ENCODE data around the gene XRN2. TPM values are rescaled to one million over a fixed set of nuclear protein-coding genes. Genes with fewer than 3 reads are reported as not detected.
"Not testable (repeated sequence)": the region's sequence is repeated elsewhere in the genome, so short reads cannot be mapped to it uniquely, and the experiment has no call there.

The XRN2 gene
- total RNA-seq, 1 donor from 2014 or later, result 156 TPM

DNA sequence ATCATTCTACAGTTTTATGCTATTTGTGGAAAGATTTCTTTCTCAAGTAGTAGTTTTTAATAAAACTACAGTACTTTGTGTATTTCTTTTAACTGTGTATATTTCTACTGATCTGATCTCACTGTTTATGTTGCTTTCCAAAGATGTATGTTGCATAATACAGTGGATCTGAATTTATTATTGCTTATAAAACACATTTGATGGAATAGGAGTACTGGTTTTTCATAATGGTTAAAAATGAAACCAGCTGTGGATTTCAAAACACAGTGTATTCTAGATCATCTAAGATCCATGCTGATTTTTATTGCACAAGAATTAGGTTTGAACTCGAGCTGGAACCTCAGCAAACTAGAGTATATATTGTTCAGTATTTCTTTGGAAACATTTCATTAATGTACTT lies 86.2 kb downstream of the XRN2 start:
- no peak for DNase-seq (ENCODE audit: low read depth)

DNA sequence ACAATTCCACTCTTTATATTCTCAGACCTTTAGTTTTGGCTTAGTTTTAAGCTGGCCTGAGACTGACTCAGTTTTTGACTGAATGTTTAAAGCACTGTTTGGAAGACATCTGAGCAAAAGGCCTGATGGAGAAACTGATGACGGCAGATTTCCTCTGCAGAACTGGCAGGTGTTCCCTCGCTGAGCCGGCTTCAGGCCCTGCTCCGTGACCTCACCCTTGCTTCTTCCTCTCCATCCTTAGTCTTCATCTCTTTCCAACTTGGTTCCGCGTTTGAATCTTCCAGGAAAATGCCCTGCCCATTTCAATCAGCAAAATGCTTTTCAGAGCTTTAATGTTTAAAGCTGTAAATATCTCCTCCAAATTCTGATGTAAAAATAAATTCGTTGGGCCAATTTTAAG lies 87.6 kb downstream of the XRN2 start:
- DNase-seq (ENCODE audit: low read depth), result no peak

DNA sequence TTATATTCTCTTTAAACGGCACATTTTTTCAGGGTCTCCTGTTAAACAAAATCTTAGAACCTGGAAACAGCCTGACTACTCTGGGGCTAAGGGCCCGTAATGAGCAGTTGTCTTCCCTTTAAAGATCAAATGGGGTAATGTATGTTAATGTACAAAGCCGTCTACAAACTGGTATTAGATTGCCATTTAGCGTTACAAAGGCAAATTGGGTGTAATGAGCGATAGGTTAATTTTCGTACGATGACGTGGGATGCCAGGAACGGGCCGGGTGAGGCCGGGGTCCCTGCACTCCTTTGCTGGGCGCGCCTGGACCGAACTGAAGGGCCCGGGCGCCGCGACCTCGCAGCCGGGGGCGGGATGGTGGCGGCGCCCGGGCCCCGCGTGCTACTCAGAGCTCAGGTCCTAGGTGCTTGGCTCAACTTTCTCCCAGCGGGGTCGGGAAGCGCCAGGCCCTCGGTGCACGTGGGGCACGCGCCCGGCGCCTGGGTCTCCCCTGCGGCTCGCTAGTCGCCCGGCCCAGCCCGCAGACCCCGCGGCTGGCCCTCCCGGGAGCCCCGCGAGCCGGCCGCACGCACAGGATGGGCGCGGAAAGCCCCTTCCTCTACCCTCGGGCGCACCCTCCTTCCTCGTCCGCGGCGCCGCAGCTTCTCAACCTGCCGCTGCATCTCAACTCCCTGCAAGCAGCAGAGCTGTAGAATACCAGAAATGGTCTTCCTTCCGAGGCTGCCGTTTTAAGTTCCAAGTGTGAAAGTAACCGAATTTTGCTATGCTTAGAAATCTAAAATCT lies 88.2 kb downstream of the XRN2 start:
- DNase-seq (ENCODE audit: low read depth), result no peak

DNA sequence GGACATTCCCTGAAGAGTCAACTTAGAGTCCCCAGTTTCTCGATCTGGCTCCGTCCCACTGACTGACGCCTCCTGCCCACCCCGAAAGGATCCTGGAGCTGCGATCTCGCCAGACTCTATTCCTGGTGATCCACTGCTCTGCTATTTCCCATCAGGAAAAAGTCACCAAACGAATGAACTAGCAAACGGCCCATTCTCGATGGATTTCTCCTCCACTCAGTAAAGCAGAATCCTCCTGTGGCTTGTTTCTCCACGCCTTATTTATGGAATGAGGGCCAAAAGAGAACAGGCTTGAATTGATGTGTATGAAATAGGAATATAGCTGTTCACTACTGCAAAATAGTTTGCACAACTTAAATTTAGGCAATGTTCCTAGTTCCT lies 88.8 kb downstream of the XRN2 start:
- no peak for DNase-seq (ENCODE audit: low read depth)

DNA sequence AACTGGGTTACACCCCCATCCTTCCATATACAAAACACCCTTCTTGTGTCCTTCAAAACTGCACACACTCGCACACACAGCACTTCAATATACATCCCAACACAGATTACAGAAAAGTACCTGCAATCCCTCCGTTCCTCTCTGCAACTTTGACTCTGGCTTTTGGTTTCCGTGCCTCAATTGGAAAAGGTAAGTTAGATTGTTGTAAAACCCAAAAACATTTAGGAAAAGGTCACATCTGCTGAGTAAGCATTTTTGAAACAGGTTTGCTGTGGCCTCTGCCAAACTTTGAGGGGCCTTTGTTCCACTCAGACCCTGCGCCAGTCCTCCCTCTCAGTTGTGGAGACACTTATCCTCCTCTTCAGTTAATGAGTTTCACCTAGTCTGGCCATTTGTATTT lies 90.0 kb downstream of the XRN2 start:
- DNase-seq (ENCODE audit: low read depth), result no peak

DNA sequence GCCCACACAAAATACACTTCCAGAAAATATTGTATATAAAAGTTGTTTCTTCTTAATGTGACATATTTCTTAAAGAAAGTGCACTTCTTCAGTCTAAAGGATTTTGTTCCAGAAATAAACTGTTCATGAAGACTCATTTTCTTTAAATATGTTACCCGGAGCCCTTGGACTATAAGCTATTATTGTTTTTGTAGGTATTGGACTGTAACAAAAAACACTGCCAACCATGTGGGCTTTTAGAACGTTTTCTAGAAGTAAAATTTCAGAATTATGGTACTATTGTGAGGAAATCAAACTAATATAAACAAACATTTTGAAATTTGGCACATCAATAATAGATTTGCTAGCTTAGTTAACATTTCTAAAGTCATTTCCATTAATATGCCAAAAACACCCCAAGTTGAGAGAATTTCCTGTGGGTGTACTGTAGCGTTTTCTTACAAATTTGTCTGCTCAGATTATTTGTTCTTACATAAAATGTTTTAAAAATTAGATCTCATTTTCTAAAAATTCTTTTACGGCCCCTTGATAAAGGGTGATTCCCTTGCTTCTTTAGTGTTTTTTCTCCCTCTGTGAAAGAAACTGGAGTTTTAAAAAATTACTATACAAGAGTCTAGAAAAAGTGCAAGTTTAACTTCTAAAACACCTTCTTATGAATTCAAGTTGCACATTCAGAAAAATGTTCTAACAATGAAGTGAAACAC lies 90.8 kb downstream of the XRN2 start:
- DNase-seq (ENCODE audit: low read depth), result no peak

DNA sequence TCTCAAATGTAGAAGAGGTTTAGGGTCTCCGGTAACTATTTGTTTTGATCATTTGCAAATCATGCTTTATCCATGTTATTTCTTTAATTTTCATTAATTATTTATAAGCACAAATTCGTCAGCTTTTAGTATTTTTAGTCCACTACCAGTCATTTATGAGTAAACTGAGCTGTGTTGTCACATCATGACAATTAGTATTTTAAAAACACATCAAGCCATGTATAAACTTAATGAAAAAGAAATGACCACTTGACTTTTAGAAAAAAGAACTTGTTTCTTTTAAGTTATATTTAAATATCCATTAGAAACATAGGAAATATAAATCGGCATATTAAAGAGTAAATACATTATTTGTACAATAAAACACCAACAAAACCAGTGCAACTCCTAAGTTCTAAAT lies 91.4 kb downstream of the XRN2 start:
- DNase-seq (ENCODE audit: low read depth), result no peak

DNA sequence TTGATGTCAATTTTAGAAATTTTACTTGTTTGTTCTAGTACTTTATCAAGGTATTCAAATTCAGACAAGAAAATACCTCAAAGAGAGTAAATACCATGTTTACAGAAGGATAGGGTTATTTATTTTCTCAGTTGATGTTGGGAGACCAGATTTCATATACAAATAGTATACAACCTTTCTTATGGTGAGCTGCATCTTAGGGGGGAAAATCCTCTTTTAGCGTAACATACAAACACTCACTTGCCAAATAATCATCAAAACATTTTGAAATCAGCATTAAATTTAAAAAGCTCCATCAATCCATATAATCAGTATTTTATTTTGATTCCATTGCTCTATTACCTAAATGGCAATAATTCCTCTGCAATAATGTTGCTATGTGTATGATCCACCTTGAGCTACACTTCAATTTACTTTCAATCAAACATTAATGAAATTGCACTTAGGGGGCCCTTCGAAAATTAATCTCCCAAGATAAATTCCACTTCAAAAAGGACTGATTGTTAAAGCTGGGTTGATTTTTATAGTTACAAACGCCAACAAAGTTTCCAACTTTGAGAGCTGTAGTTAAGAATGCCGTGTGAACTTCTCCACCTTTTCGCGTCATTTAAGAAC lies 92.0 kb downstream of the XRN2 start:
- no peak for DNase-seq (ENCODE audit: low read depth)

DNA sequence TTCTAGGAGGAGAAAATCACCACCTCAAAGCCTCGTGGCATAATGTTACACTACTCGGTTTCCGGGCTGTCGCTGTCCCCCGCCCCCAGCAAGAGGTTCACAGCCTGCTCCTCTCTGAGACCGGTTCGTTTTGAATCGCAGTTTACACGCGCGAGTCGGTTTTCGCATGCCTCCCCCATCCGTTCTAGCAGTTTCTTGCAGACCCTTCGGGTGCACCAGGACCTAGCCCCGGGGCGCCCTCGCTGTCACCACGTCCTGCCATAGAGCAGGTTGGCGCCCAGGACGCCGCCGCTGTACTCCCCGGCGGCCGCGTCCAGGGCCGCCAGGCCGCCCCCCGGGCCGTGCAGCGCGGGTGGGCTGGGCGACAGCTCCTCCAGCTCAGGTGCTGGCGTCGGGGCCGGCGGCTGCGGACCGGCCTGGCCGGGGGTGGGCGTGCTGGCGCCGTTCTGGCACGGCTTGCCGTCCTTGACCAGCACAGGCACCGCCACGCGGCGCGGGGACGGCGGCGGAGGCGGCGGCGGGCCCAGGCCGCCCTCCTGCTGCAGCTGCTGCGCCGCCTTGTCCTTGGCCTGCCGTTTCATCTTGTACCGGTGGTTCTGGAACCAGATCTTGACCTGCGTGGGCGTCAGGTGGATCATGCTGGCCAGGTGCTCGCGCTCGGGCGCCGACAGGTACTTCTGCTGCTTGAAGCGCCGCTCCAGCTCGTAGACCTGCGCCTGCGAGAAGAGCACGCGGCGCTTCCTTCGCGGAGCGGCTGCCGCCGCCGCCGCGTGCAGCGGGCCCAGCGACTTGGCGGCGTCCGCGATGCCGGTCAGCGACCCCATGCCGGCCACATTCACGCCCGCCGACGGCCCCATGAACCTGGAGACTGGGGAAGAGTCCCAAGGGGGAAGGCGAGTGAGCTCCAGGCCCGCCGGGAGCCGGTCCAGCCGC lies 92.8 kb downstream of the XRN2 start:
- DNase-seq (ENCODE audit: low read depth), result no peak

DNA sequence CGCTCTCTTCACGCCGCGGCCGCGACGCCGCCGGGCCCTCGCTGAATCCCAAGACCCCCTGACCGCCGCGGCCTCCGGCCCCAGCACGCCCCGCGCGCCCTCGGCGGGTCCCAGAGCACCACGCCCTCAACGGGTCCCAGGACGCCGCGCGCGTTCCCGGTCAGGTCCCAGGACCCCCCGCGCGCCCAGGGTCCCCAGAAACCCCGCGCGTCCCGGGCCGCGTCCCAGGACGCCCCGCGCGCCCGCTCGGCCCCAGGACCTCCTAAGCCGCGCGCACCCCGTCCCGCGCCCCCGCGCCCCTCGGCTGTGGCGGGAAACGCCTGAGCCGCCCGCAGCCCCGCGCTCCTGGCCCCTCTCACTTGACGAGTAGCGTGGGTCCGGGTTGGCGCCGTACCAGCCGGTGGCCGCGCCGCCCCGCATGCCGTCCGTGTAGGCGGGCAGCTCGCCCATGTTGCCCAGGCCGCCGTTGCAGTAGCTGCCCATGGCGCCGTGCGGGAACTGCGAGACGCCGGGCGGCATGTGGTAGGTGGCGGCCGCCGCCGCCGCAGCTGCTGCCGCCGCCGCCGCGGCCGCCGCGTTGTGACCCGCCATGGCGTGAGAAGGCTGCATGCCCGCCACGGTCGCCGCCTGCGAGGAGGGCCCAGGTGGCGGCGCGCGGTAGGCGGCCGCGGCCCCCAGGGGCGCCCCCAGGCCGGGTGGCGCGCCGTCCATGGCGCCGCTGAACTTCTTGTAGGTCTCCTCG lies 93.6 kb downstream of the XRN2 start:
- no peak for DNase-seq (ENCODE audit: low read depth)

DNA sequence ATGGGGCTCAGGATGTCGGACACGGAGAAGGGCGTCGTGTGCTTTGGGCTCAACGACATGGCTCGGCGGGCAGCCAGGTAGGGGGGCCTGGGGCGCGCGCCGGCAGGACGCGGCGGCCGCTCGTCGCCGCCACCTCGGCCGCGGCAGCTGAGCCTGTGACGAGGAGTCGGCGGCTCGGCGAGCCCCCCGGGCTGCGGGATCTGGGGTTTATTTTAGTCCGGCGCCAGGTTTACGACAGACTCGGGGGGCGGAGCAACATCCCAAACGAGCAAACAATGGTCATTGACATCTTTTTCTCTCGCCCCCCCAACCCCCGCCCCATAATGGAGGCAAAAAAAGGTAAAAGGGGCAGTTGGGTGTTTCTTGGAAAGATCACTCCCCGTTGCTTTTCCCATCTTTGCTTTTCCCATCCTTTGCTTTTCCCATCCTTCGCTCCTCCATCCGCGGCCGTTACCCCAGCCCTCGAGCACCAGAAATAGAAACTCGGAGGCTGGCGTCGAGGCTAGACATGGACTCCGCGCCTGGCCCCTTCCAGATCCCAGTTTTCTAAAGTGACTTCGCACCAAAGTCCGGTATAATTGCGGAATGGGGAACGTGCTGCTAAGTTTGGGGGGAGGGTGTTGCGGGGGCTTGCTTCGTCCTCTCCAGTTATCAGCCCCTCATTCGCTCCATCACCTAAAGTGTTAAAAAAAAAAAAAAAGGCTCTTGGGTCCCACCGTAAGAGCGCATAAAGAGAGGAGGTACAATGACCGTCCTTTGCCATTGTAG lies 94.4 kb downstream of the XRN2 start, which contains the start of gene NKX2-4:
NKX2-4 (minus strand) TSS at position 186 of the 768 bp plus-strand sequence; CDS start at position 59, 127 bp downstream.
- DNase-seq (ENCODE audit: low read depth), result no peak

DNA sequence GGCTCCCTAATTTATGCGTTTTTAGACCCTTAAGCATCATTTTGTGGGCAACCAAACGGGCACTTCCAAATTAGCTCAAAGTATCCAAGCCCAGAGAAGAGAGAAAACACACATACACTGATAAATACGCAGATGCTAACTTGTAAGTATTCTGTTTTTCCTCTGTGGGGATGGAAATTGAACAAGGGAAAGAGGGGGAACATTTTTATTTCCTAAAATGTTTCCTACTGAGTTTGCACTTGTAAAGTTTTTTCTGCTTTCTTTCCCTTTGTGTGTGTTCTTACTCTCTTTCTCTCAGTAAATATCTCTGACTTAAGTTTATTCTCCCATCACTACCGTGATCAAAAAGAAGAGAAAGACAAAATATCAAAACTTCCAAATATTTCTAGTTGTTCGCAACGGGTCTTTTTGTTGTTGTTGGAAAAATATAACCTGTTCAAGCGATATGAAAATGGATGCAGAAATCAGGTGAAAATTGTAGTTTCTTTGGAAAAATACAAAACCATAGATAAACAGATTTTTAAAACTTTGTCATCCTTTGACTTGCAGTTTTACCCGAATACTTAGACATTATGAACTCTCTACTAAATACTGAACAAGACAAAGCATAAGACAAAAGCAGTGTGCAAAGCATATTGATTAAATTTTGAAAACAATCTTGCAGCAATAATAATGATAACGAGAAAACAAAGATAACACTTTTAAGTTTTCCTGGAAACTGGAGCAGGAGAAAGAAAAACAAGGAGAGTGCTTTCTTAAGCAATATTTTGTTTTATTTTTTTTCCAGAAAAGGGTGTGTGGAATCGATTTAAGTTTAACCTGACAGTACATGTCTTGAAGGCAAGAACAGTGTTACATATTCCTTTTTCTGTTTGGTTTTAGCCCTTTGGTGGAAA lies 95.2 kb downstream of the XRN2 start:
- no peak for DNase-seq (ENCODE audit: low read depth)

DNA sequence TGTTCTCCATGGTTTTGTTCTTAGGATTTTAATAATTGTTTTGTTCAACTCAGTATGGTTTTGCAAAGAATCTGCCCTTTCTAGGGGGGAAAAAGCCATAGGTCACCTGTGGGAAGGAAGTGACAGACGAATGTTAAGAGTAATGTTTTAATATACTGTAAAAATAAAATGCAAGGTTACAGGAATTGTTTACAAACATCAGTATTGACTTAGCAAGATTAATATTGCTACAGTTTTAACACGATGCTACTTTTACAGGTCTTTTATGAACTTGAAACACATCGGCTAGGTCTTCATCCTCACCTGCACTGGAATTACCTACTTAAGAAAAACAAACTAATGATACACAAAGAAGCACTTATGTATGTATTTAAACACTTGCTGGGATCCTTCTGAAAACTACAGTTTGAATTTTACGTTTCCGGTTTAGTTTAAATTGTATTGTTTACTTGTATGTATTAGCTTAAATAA lies 95.9 kb downstream of the XRN2 start:
- DNase-seq (ENCODE audit: low read depth), result no peak

DNA sequence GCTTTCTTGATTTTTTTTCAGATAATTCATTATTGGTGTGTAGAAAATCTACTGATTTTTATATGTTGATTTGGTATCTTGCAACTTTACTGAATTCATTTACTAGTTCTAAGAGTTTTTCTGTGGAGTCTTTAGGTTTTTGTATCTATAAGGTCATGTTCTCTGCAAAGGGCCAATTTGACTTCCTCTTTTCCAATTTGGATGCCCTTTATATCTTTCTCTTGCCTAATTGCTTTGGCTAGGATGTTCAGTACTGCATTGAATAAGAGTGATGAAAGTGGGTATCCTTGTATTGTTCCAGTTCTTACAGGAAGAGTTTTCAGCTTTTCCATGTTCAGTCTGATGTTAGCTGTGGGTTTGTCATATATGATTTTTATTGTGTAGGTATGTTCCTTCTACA lies 108.6 kb downstream of the XRN2 start:
- no peak for DNase-seq (ENCODE audit: low read depth)

DNA sequence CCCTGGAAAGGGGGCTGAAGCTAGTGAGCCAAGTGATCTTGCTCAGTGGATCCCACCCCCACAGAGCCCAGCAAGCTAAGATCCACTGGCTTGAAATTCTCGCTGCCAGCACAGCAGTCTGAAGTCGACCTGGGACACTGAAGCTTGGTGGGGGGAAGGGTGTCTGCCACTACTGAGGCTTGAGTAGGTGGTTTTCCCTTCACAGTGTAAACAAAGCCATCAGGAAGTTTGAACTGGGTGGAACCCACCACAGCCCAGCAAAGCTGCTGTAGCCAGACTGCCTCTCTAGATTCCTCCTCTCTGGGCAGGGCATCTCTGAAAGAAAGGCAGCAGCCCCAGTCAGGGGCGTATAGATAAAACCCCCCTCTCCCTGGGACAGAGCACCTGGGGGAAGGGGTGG lies 110.9 kb downstream of the XRN2 start:
- not testable (repeated sequence) for DNase-seq (ENCODE audit: low read depth)

DNA sequence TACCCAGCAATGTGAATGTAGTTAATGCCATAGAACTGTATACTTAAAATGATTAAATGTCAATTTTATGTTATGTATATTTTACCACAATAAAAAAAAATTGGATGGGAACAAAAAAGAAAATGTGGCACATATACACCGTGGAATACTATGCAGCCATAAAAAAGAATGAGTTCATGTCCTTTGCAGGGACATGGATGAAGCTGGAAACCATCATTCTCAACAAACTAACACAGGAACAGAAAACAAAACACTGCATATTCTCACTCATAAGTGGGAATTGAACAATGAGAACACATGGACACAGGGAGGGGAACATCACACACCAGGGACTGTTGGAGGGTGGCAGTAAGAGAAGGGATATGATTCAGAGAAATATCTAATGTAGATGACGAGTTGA lies 116.0 kb downstream of the XRN2 start:
- DNase-seq (ENCODE audit: low read depth), result not testable (repeated sequence)

DNA sequence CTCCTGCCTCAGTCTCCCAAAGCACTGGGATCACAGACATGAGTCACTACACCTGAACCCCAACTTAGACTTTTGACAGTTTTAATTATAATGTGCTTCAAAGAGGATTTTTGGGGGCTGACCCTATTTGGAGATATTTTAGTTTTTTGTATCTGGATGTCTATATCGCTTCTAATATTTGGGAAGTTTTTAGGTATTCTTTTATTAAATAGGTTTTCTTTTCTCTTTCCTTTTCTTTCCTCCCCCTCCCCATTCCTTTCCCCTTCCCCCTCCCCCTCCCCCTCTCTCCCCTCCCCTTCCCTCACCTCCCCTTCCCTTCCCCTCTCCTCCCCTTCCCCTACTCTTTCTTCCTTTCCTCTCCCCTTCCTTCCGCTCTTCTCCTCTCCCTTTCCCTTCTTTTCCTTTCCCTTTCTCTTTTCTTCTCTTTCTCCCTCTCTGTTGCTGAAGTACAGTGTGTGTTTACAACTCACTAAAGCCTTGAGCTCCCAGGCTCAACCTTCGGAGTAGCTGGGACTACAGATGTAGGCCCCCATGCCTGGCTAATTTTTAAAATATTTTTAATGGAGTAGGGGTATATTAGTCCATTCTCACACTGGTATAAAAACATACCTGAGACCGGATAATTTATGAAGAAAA lies 118.6 kb downstream of the XRN2 start:
- DNase-seq (ENCODE audit: low read depth), result no peak

DNA sequence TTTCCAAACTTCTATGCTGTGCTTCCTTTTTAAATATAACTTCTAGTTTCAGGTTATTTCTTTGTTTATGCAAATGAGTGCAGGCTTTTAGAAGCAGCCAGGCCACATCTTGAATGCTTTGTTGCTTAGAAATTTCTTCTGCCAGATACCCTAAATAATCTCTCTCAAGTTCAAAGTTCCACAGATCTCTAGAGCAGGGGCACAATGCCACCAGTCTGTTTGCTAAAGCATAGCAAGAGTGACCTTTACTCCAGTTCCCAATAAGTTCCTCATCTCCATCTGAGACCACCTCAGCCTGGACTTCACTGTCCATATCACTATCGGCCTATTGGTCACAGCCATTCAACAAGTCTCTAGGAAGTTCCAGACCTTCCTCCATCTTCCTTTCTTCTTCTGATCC lies 120.6 kb downstream of the XRN2 start:
- DNase-seq (ENCODE audit: low read depth), result not testable (repeated sequence)

DNA sequence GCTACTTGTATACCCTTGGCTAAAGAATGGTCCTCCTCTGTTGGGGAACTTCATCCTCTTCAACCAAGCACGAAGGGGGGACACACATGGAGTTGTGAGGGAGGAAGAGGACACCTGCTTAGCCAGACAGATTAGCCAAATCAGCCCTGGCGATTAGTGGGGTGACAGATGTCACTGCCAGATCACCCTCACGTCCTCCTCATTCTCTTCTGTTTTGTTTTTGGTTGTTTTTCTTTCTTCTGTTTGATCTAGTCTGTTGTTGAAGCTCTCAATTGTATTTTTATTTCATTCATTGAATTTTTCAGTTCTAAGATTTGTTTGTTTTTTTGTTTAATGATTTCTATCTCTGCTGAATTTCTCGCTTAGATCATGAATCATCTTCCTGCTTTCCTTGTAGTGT lies 121.7 kb downstream of the XRN2 start:
- DNase-seq (ENCODE audit: low read depth), result no peak
